ENCODE results near the gene OCLN.

OCLN gene

GRCh38 chr5:69491838-69492390, 676 bp upstream of the OCLN start:
- DNase-seq: no peak
- Mint-ChIP-seq H3K27me3 (ENCODE audit: low read depth, poor library complexity) (peaks cover 85% of the 10 kb centered on the region), H3K27ac (no peak overlapping the region), H3K4me1 (no peaks in the 10 kb centered on the region), H3K36me3 (ENCODE audit: low read depth) (no peaks in the 10 kb centered on the region), H3K9me3 (no peaks in the 10 kb centered on the region), H3K4me3 (peak overlapping the region; percentile 86)
- TF ChIP-seq CTCF (IDR thresholded peaks at IDR 0.05): no peak

- Mint-ChIP-seq H3K27ac (no peak overlapping the region), H3K4me1 (no peaks in the 10 kb centered on the region), H3K36me3 (ENCODE audit: low read depth) (no peaks in the 10 kb centered on the region), H3K27me3 (ENCODE audit: low read depth, poor library complexity) (peaks cover 80% of the 10 kb centered on the region), H3K4me3 (peak overlapping the region; percentile 86), H3K9me3 (no peaks in the 10 kb centered on the region)
- TF ChIP-seq CTCF (IDR thresholded peaks at IDR 0.05): no peak
- DNase-seq: peak; percentile 63
These were observed 369 bp downstream of the OCLN start for GRCh38 chr5:69492923-69493395.

- H3K27ac Mint-ChIP-seq: no peak overlapping the region
- no peaks in the 10 kb centered on the region for H3K4me1 Mint-ChIP-seq
- H3K27me3 Mint-ChIP-seq (ENCODE audit: low read depth, poor library complexity): peaks cover 74% of the 10 kb centered on the region
- peak; percentile 63 for DNase-seq
- H3K36me3 Mint-ChIP-seq (ENCODE audit: low read depth): no peaks in the 10 kb centered on the region
- peak overlapping the region; percentile 86 for H3K4me3 Mint-ChIP-seq
- no peaks in the 10 kb centered on the region for H3K9me3 Mint-ChIP-seq
- no peak for TF ChIP-seq CTCF (IDR thresholded peaks at IDR 0.05)
These were observed 975 bp downstream of the OCLN start for GRCh38 chr5:69493396-69494133.

- Mint-ChIP-seq H3K36me3 (ENCODE audit: low read depth) (no peaks in the 10 kb centered on the region), H3K27ac (no peak overlapping the region), H3K27me3 (ENCODE audit: low read depth, poor library complexity) (peaks cover 68% of the 10 kb centered on the region), H3K4me1 (no peaks in the 10 kb centered on the region), H3K4me3 (peak overlapping the region; percentile 74), H3K9me3 (no peaks in the 10 kb centered on the region)
- no peak for TF ChIP-seq CTCF (IDR thresholded peaks at IDR 0.05)
- no peak for DNase-seq
These were observed 1.9 kb downstream of the OCLN start for GRCh38 chr5:69494452-69494851.

- H3K4me3 Mint-ChIP-seq: no peak overlapping the region
- no peak for TF ChIP-seq CTCF (IDR thresholded peaks at IDR 0.05)
- DNase-seq: no peak
- H3K27ac Mint-ChIP-seq: no peak overlapping the region
- no peaks in the 10 kb centered on the region for H3K9me3 Mint-ChIP-seq
- H3K4me1 Mint-ChIP-seq: no peaks in the 10 kb centered on the region
- H3K36me3 Mint-ChIP-seq (ENCODE audit: low read depth): no peaks in the 10 kb centered on the region
- H3K27me3 Mint-ChIP-seq (ENCODE audit: low read depth, poor library complexity): peaks cover 47% of the 10 kb centered on the region
These were observed 4.5 kb downstream of the OCLN start for GRCh38 chr5:69497006-69497520.
